ENCODE measurements around the gene TMEM175.

GRCh38 chr4:990746-991367 is 58.6 kb downstream of the TMEM175 start:
- TF ChIP-seq POLR2A (IDR thresholded peaks at IDR 0.05) (no peak), CTCF (IDR thresholded peaks at IDR 0.05) (no peak)

Data from body of pancreas (tissue), 4 donors.